ENCODE results near the gene TPCN2. TPM values are rescaled to one million over a fixed set of nuclear protein-coding genes. Genes with fewer than 3 reads are reported as not detected.
A peak's percentile ranks its signal among the peaks of the same experiment; 100 is the strongest.

Gene TPCN2
- total and polyA plus RNA-seq, 2 of the 4 experiments (the other 2 are of a cell fraction), result 3.4 to 8.0 TPM

DNA sequence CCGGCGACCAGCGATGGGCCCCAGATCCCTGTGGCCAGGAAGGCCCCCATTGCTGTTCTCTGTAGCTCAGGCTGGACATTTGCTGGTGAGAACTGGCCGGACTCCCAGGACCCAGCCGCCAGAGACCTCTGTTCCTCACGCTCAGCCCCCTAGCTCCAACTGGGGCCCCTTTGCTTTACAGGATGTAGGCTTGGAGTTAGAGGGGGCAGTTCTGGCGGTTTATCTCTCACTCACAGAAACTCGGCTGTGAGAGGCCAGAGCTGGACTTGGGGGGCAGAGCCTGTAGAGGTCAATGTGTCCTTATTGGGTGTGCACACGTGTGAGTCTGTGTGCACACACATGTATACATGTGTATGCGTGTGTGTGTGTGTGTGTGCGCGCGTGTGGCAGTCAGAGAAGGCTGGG, 107.5 kb downstream of the TPCN2 start:
- no peak overlapping the region for H3K4me2 ChIP-seq (ENCODE audit: low read depth, low read length)
- in situ Hi-C loops (cut with MboI; ENCODE audit: low sequenced_read_pairs) (no loop called here), intact Hi-C loops (cut with micrococcal nuclease) (no loop called here), dilution Hi-C loops (cut with HindIII; ENCODE audit: low sequenced_read_pairs, unreplicated experiment) (no loop called here)
- peaks cover 20% of the 10 kb centered on the region for H3K4me1 ChIP-seq (ENCODE audit: control insufficient read depth, insufficient read depth, low read length)
- no peaks in the 10 kb centered on the region for H3K36me3 ChIP-seq (ENCODE audit: control insufficient read depth, insufficient read depth, low read length)
- peak overlapping the region; percentile 83 for H2AFZ ChIP-seq (replicated peaks; ENCODE audit: low read length, poor library complexity)
- peak overlapping the region; percentile 75 for H2BK120ac ChIP-seq (ENCODE audit: low read depth, low read length)
- POLR2A ChIA-PET (ENCODE audit: unreplicated experiment), result no interaction called here
- peak overlapping the region; percentile 85 for H3K4ac ChIP-seq (ENCODE audit: low read depth, low read length)
- CTCF ChIA-PET, result no interaction called here
- peak overlapping the region; percentile 83 for H3K14ac ChIP-seq (replicated peaks; ENCODE audit: low read depth, low read length)
- TF ChIP-seq SMC3 (IDR thresholded peaks at IDR 0.05; ENCODE audit: low read depth, low read length), result no peak
- no peak for TF ChIP-seq POLR2A (IDR thresholded peaks at IDR 0.05; ENCODE audit: low read depth, low read length)
- no peak for TF ChIP-seq BHLHE40 (IDR thresholded peaks at IDR 0.05; ENCODE audit: low read depth, low read length)
- no peak for TF ChIP-seq CHD1 (IDR thresholded peaks at IDR 0.05; ENCODE audit: low read depth, low read length)
- TF ChIP-seq, protein P1, sequence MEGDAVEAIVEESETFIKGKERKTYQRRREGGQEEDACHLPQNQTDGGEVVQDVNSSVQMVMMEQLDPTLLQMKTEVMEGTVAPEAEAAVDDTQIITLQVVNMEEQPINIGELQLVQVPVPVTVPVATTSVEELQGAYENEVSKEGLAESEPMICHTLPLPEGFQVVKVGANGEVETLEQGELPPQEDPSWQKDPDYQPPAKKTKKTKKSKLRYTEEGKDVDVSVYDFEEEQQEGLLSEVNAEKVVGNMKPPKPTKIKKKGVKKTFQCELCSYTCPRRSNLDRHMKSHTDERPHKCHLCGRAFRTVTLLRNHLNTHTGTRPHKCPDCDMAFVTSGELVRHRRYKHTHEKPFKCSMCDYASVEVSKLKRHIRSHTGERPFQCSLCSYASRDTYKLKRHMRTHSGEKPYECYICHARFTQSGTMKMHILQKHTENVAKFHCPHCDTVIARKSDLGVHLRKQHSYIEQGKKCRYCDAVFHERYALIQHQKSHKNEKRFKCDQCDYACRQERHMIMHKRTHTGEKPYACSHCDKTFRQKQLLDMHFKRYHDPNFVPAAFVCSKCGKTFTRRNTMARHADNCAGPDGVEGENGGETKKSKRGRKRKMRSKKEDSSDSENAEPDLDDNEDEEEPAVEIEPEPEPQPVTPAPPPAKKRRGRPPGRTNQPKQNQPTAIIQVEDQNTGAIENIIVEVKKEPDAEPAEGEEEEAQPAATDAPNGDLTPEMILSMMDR (conservative IDR thresholded peaks at IDR 0.05; ENCODE audit: low read depth, low read length), result no peak
- no peak for TF ChIP-seq RFX5 (IDR thresholded peaks at IDR 0.05; ENCODE audit: low read depth, low read length)
- no peak for TF ChIP-seq FOS (IDR thresholded peaks at IDR 0.05; ENCODE audit: low read depth, low read length)
- TF ChIP-seq, protein P2, sequence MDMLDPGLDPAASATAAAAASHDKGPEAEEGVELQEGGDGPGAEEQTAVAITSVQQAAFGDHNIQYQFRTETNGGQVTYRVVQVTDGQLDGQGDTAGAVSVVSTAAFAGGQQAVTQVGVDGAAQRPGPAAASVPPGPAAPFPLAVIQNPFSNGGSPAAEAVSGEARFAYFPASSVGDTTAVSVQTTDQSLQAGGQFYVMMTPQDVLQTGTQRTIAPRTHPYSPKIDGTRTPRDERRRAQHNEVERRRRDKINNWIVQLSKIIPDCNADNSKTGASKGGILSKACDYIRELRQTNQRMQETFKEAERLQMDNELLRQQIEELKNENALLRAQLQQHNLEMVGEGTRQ (IDR thresholded peaks at IDR 0.05; ENCODE audit: low read depth, low read length), result no peak
- TF ChIP-seq RCOR1 (IDR thresholded peaks at IDR 0.05; ENCODE audit: insufficient replicate concordance, low read length), result no peak
- no peaks in the 10 kb centered on the region for H3K27me3 ChIP-seq (ENCODE audit: control insufficient read depth, insufficient read depth, low read length)
- no peaks in the 10 kb centered on the region for H4K20me1 ChIP-seq (ENCODE audit: insufficient read depth, low read length)
- ATAC-seq (ENCODE audit: low read depth), result no peak
- H3K9me3 ChIP-seq (ENCODE audit: control insufficient read depth, insufficient read depth, low read length), result no peaks in the 10 kb centered on the region
- BruUV-seq (replicated peaks), result no TSS peak
- H4K91ac ChIP-seq (ENCODE audit: insufficient read depth, low read depth, low read length), result peak overlapping the region; percentile 80
- no peak overlapping the region for H3K56ac ChIP-seq (ENCODE audit: extremely low read depth, insufficient read depth, low read length)
- peak overlapping the region; percentile 81 for H4K5ac ChIP-seq (ENCODE audit: low read depth, low read length)
- peak overlapping the region; percentile 97 for H2AK5ac ChIP-seq (ENCODE audit: low read depth, low read length)
- peak overlapping the region; percentile 43; the same call in 1 of the 2 replicates for H2BK20ac ChIP-seq (ENCODE audit: low read depth, low read length)
- 0 out of 2 replicates have a peak overlapping the region, but pooled peaks have one; percentile 20 for H3K9ac ChIP-seq (ENCODE audit: low read depth, low read length)
- H4K8ac ChIP-seq (ENCODE audit: low read depth in 2 of 2, low read length in 2 of 2), result peak overlapping the region; percentile 52 to 80; a peak in 3 of 4 replicates
- H3K23ac ChIP-seq (ENCODE audit: low read depth, low read length), result peak overlapping the region; percentile 47; the same call in 1 of the 2 replicates
- H3K79me1 ChIP-seq (ENCODE audit: low read depth in 1 of 2, low read length in 2 of 2), result no peaks in the 10 kb centered on the region
- H2BK15ac ChIP-seq (ENCODE audit: low read depth, low read length), result peak overlapping the region; percentile 59; the same call in 1 of the 3 replicates
- H3K27ac ChIP-seq (ENCODE audit: insufficient read depth, low read length), result no peak overlapping the region
- peak overlapping the region; percentile 67; the same call in 1 of the 2 replicates for H3K18ac ChIP-seq (ENCODE audit: low read depth, low read length)
- peak overlapping the region; percentile 83 for H2AK9ac ChIP-seq (replicated peaks; ENCODE audit: low read depth, low read length, poor library complexity)
- DNase-seq, result no peak
- peaks cover 3% of the 10 kb centered on the region for H3K9me1 ChIP-seq (ENCODE audit: insufficient read depth, low read length)
- H2BK5ac ChIP-seq (ENCODE audit: low read depth, low read length, poor library complexity, severe bottlenecking), result no peak overlapping the region
- 67% methylated on average over 2 of the region's 13 CpGs; no CpG with 5 or more reads in 1 of the 2 experiments for WGBS, 2 experiments (ENCODE audit: extremely low coverage in 2 of 2, insufficient read length in 1 of 2)
- no peak overlapping the region for H3K4me3 ChIP-seq (ENCODE audit: insufficient read depth, low read depth, low read length)

Measured in IMR-90 (cell line).